Inferior parietal cortex (tissue), 1 donor: ENCODE results near the gene RETREG2.

Experiments used
- DNase-seq: peaks from one replicate; pipeline ENCODE4 v3.0.0-alpha.2; 2016; ENCODE audit errors: extremely low spot score

The RETREG2 gene

DNA sequence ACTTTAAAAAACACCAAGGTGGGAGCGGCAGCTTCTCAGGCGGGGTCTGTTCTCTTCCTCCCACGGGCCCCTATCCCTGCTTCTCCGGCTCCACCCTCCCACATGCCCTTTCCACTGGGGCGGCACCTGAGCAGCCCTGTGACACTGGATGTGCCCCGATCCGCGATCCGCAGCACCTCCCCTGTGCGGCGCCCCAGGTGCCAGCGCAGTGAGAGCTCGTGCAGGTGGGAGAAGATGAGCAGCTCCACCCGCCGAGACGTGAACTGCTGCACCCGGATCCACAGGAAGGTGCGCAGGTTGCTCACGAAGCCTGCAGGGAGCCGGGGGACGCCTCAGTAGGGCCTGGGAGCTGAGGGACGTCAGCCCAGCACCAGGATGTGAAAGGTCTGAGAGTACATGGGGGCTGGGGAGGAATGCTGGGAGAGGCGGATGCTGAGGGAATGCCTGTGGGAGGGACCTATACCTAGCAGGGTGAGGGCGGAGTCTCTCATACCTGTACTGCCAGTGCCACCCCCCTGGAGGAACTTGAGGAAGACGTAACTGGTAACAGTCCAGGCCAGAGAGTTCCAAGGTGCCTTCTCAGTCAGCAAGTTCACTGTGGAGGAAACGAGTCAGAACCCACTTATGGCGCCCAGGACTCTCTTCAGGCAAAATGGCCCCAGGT is 37.9 kb downstream of the RETREG2 start:
- DNase-seq, result no peak

DNA sequence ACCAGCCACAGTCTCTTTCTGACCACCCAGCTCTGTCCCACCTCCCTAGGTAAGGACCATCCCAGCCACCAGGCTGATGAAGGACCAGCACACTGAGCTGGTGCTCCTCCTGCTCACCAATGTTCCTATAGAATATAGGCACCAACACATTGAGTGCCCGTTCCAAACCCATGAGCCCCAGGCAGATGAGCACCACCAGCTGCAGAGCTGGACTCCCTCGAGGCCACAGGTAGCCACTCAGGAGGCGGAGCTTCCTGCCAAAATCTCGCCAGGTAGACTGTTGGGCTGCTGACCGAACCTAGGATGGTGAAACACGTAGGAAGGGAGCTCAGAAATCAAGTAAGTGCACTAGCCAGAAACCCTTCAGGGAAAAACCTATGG is 38.5 kb downstream of the RETREG2 start:
- no peak for DNase-seq

DNA sequence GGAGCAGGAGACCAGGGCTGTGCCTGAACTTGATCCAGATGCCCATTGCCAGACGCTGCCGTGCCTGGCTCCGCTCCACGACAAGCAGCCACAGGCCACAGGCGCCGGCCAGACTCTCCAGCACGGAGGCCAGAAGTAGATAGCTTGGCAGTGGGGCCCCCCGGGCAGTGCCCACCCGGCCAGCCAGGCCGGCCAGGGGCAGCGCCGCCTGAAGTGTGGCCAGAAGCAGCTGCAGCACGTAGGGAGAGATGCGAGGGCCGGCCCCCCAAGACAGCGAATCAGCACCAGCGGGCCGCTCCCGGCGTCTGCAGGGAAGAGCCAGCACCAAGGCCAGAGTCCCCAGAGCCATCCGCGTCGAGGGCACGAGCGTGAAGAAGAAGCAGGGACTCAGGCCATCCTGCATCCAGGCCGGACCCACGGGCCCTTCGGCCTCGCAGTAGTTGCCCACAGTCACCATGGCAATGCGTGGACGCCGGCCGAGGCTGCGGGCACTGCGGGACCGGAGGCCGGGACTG is 40.2 kb downstream of the RETREG2 start:
- peak; percentile 48 for DNase-seq

DNA sequence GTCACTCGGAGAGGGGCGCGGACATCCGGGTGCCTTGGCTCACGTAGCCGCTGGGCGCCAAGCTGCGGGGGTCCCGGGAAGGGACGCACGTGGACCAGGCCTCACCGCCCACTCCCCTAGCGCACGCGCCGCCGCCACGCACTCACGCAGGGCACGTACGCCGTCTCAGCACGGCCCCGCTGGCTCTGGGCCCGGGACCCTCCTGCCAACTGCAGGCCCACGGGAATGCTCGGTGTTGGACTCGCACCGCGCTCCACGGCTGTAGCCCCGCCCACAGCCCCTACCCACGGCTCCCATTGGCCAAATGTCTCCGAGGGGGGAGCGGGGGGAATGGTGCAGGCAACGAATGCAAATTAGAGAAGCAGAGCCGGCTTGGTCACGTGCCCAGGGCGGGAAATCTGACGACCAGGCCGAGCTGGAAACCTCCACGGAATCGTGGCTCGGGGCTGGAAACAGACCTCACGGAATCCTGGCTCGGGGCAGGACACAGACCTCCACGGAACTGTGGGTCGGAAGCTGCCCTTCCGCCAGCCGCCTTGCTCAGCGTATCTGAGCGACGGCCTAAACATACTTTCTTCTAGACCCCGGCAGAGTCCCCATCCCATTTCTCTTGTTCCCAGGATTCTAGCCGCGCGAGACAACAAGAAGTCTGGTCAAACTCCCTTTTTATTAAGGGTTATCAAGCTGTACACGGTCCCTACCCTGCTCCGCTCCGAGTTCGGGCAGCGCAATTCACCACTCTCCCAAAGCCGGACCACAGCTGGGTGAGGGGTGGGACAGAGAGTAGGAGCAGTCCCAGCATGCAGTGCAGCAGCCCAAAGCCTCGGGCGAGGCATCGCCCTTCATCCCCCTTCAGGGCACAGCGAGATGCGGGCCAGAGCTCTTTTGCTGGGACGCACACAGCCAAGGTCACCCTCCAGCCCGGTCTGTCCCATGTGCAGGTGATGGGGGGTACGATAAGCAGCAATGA is 40.9 kb downstream of the RETREG2 start, which contains the start of gene ABCB6:
TSS of gene ABCB6 (minus strand) at position 227 of the 970 bp plus-strand sequence. CDS start 285 bp downstream, outside the sequence.
- peak; percentile 92 for DNase-seq

DNA sequence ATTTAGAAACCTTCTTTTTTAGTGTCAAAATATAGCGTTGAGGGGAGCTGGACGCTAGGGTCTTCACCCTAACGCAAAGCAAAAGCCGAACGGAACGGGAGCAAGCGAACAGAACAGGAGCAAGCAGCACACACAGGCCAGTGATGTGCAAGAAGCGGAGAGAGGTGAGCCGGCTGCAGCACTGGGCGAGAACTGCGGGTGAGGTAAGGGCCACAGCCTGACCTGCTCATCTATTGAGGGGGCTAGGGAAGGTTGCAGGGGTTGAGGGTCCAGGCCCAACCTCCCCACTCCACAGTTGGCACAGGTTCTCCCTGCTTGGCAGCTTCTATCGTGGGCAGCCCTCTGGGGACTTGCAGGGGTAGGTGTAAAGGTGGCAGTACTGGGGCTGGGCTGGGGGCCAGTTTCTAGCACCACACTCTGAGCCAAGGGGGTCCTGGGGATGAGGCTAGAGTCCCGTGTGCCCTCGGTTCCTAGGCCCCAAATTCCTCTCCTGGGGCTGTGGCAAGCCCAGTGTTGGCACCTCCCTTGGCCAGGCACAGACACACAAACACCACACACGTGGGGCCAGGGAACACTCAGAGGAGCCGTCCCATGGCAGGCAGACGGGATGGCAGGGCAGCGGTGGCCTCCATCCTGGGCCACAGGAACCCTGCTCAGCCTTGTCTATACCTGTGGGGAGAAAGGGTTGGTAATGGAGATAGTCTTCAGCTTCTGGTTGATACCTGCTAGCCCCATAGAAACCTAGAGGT is 41.9 kb downstream of the RETREG2 start:
- no peak for DNase-seq

DNA sequence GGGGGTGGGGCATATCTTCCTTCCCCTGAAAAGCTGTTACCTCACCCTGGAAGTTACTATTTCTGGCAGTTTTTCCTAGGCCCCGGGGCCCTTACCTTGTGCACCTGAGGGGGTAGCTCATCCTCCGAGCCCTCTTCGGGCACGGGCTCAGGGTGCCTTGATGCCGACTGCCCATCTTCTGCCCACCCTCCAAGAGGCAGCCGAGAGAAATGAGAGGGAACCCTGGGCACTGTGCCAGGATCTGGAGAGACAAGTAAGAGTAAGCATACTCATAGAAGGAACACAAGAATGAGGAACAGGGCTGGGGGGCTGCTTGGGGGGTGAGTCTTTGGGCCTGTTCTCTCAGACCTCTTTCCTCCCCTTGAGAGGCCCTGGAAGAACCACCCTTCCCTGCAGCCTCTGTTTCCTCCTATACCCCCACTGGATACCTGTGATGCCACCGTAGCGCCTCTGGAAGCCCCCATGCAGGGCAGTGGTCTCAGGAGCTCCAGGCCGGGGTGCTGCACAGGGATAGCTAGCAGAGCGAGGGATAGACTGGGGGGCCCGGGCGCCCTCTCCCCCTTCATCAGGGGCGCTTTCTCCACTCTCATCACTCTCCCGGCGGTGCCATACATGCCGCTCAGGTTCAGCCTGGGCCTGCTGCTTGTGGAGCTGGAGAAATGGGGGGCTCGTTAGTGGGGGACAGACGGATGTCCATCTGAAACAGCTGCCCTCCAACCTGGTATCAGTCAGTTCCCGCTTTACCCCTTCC is 42.8 kb downstream of the RETREG2 start:
- no peak for DNase-seq

DNA sequence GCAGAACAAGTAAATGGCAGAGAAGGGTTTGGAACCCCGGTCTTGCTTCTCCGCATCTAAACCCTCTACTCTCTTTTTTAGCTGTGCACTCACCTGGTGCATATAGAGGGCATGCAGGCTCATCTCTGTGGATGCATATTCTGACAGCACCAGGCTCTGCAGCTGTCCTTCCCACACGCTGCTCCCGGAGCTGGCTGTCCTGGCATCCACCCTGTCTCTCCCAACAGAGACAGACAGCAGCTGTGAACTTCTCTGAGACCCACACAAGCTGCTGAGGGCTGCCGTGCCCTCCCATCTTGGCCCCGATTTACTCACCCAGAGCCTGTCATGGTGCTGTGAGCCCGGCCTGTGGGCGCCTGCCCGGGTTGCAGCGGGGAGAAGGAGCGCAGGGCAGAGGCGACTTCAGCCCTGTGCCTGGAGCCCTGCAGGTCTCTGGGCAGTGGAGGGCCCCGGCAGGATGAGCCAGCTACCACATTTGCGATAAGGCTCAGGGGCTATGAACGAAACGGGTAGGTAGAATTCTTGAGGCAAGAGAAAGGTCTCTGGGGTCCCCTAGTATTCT is 44.0 kb downstream of the RETREG2 start:
- no peak for DNase-seq

DNA sequence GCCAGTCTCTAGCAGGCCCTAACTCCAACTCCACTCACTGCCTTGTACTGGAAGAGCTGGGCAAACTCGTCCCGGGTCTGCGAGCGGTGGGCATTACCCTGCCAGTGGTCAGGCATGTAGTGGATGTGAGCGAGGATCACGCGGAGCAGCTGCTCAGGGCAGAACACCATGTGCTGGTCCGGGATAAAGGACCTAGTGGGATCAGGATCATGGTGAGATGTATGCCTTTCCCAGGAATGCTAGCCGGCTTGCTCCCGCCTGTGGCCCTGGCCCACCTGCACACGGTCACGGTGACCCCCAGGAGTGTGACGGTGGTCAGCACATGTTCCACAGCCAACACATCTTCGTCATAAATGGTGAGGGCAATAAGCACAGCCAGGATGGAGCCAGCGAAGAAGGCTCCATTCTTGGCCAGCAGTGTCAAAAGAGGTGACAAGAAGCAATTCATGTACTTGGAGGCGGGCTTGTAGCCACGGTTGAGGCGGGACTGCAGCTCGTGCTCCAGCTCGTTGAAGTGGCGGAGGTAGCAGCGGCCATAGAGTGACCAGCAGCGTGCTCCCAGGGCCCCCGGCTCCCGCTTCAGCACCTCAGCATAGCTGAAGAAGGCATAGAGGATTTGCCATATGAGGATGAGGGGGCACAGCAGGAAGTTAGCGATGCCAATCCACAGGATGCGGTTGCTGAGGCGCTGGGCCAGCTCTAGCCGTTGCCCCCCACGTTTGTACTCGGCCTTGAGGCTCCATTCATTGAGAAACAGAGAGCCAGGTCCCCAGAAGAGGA is 45.9 kb downstream of the RETREG2 start:
- no peak for DNase-seq

DNA sequence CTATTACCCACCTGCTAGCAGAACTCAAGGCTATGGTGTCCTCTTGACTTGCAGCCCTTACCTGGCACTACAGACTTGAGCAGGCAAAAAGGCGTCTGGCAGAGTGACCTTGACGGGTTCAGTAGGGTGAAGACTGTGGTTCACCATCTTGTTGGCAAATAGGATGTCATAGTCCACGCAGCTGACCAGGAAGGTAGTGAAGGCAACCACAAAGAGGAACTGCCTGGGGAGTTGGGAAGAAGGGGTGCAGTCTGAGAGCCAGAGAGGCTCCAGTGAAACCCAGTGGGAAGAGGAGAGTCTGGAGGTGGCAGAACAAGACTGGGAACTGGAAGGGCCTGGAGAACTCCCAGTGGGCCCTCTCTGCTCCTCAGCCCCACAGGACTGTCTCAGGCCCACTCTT is 47.3 kb downstream of the RETREG2 start:
- DNase-seq, result no peak

DNA sequence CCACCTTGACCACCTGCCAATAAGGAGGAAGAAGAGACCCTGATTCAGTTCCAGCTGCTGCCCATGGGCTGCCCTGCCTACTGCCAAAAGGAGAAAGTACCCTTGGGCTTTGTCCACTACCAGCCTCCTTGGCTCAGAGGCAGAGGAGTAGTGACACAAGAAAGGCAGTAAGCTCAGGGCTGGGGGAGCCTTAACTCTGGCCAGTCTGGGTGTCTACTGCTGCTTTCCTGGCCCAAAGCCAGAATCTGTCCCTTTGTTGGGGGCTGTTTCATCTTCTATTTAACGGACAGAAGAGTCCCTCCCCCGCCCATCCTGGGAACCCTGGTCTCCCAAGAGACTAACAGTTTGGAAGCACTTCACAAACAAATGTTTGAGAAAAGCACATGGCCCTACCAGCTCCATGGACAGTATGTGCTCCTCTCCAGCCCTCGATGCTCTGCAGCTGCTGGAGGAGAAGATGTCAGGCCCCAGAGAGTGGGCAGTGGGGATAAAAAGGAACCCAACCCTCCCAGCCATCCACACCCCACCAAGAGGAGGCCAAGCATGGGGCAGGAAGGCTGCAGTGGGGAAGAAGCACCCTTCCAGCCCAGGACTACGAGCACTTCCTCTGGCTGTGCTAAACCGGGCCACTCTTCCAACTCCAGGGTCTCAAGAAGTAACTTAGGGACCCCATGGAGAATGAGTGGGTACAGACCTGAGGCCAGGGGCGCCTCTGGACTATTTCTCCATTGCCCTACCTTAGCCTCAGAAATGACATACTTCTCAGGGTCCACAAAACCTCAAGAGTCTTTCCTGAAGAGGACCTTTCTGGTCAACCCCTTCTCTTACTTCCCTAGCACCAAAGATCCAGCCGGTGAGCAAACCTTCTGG is 50.2 kb downstream of the RETREG2 start:
- DNase-seq, result no peak

DNA sequence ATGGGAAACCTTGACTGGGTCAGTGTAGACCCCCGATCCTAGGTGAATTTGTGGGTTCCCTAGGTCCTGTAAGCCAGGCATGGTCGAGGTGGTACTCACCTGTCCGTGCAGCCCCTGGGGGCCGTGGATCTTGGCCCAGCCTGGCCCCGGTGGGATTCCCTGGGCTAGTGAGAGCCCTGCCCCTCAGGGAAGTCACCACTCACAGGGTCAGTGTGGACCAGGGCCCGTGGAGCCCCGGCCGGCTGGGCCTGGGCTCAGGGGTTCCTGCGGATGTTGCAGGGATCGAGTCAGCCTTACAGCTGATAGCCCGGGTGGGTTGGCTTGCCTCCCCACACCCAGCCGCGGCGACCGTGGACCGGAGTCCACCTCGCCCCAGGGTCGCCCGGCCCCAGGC is 50.8 kb downstream of the RETREG2 start:
- DNase-seq, result no peak

DNA sequence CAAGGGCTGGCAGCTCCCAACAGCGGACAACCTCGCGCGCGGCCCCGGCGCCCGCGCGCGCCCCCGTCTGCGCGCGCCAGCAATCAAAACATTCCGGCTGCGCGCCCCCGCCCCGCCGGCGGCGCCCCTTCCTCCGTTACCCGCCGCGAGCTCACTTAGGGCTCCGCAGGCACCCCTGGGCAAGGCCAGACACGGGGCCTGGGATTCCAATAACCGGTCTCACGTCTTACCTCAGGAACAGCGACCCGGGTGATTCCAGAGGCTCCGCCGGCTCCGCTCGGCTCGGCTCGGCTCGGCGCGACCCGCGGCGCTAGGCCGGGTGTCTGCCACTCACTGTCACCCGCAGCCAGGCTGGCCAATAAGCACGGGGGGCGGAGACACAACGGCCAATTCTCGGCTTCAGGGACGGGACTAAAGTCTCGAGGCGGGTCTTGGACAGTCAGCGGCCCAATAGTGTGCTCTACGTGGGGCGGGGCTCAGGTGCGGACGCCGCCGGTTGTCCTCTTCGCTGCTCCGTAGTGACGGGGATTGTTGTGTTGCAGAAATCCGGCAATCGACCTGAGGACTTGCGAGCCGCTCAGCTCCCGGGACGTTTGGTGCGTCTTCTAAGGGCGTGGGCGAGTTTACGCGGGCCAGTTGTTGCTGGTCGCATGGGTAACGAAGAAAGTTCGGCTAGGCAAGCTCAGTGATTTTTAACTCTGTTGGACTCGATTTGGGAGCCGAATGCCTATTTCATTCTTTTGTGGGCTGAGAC is 51.4 kb downstream of the RETREG2 start, which contains the start of the genes ANKZF1 and ATG9A:
TSS of gene ANKZF1 (plus strand) at position 502 of the 754 bp plus-strand sequence. CDS start 452 bp downstream, outside the sequence.
TSS of gene ATG9A (minus strand) at position 332 of the 754 bp plus-strand sequence. CDS start 1,612 bp downstream, outside the sequence.
- DNase-seq, result peak; percentile 98

DNA sequence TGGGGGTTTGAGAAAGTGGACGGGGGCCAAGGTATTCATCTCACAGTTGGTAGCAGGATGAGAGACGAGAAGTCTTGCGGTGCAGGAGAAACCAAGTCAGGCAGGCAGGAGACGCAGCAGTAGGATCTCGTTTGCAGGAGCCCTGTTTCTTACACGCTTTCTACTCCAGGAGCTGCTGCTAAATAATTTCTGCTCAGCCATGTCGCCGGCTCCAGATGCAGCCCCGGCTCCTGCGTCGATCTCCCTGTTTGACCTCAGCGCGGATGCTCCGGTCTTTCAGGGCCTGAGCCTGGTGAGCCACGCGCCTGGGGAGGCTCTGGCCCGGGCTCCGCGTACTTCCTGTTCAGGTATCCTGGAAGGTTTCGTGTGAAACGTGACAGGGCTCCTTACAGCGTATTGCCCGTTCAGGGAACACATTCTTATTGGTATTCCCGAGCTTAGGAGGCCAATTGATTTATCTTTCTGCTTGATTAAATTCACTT is 52.0 kb downstream of the RETREG2 start:
- DNase-seq, result peak; percentile 9

DNA sequence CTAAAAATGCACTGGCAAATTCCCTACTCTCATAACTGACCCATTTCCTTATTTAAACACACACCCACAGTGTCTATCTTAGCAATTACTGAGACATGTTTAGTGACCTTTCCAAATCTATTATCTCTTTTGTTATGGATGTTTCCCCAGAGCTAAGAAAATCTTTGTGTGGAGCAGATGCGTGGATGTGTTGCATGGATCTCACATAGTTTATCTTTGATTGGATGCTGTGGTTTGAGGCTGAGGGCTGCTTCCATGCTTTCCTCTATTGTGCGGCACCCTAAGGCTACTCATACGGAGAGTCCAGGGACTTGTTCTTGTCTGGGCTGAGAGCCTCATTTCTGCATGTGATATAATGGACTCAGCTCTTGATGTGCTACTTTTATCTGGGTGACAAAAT is 56.3 kb downstream of the RETREG2 start:
- DNase-seq, result no peak
